Nephron progenitor cell (in vitro differentiated cells): ENCODE results near the gene CSTA.

ENCODE experiments used
- DNase-seq: peaks from one replicate; pipeline ENCODE4 v3.0.0; 2021
- H3K27ac Mint-ChIP-seq: 2 replicates; pipeline ENCODE4 v1.8.0; 2021; ENCODE audit warnings: mild to moderate bottlenecking, moderate library complexity, mixed read lengths
- H3K27me3 Mint-ChIP-seq: 2 replicates; pipeline ENCODE4 v1.8.0; 2021; ENCODE audit warnings: mild to moderate bottlenecking, low read depth, mixed read lengths; ENCODE audit not compliant: poor library complexity
- H3K36me3 Mint-ChIP-seq: 2 replicates; pipeline ENCODE4 v1.8.0; 2021; ENCODE audit warnings: low read depth, mixed read lengths
- H3K4me1 Mint-ChIP-seq: 2 replicates; pipeline ENCODE4 v1.8.0; 2021; ENCODE audit warnings: mixed read lengths
- H3K4me3 Mint-ChIP-seq: 2 replicates; pipeline ENCODE4 v1.8.0; 2021; ENCODE audit warnings: mild to moderate bottlenecking, moderate library complexity, mixed read lengths
- H3K9me3 Mint-ChIP-seq: 2 replicates; pipeline ENCODE4 v1.8.0; 2021; ENCODE audit warnings: mild to moderate bottlenecking, moderate library complexity, mixed read lengths
- TF ChIP-seq, protein P1 (sequence below): fragments of 200-600 bp; sonication (generic); IDR thresholded peaks from 2 replicates; pipeline ENCODE4 v1.5.0; 2021; ENCODE audit warnings: antibody characterized with exemption

Gene CSTA

DNA sequence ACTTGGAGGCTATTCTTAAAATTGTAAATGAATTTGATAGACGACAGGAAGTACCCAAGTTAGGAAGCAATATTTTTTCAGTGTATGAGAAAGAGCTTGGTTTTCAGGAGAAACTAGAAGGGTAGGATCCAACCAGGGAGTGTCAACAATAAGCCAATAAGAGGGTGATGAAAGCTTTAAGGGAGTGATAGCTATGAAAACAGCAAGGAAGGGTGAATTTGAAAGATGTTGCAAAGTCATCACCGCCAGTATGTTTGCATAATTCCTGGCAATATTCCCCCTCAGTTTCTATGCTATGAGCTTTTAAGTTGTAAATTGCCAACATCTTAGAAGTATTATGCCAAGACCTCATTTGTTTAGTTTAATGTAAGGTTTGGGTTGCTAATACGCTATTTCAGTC is 11.8 kb upstream of the CSTA start:
- Mint-ChIP-seq H3K27me3 (peaks cover 19% of the 10 kb centered on the region), H3K27ac (no peak overlapping the region), H3K36me3 (peaks cover 3% of the 10 kb centered on the region), H3K4me1 (no peaks in the 10 kb centered on the region), H3K4me3 (no peak overlapping the region), H3K9me3 (peaks cover 4% of the 10 kb centered on the region)
- TF ChIP-seq, protein P1, sequence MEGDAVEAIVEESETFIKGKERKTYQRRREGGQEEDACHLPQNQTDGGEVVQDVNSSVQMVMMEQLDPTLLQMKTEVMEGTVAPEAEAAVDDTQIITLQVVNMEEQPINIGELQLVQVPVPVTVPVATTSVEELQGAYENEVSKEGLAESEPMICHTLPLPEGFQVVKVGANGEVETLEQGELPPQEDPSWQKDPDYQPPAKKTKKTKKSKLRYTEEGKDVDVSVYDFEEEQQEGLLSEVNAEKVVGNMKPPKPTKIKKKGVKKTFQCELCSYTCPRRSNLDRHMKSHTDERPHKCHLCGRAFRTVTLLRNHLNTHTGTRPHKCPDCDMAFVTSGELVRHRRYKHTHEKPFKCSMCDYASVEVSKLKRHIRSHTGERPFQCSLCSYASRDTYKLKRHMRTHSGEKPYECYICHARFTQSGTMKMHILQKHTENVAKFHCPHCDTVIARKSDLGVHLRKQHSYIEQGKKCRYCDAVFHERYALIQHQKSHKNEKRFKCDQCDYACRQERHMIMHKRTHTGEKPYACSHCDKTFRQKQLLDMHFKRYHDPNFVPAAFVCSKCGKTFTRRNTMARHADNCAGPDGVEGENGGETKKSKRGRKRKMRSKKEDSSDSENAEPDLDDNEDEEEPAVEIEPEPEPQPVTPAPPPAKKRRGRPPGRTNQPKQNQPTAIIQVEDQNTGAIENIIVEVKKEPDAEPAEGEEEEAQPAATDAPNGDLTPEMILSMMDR, result no peak
- no peak for DNase-seq

DNA sequence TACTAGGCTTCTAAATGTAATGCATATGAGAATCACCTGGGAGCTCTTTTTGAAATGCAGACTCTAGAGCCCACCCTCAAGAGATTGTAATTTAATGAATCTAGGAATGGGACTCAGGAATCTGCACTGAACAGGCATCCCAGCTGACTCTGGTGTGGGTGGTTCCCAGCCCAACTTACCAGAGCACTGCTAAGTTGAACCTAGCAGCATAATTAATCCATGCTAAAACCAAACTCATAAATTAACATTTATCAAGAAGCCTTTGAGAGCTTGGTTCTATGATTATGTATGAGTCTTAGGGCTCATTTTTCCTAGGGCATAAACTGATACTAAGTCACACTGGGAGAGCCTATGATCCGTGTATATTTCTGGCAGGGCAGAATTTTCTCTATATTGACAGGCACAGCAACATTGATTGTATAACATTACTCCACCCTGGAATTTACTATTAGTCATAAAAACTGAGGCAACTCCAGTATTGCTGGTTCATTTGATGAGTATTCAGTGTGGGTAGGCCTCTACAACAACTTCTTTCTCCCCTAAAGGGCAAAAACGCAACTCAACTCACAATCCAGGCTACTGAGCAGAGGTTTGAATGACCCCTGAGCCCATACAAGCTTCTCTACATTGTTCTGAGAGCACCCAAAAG is 10.7 kb upstream of the CSTA start:
- Mint-ChIP-seq H3K4me1 (no peaks in the 10 kb centered on the region), H3K27ac (no peak overlapping the region), H3K9me3 (peaks cover 10% of the 10 kb centered on the region), H3K27me3 (peaks cover 14% of the 10 kb centered on the region), H3K36me3 (peaks cover 4% of the 10 kb centered on the region), H3K4me3 (no peak overlapping the region)
- no peak for DNase-seq
- TF ChIP-seq, protein P1, result no peak

DNA sequence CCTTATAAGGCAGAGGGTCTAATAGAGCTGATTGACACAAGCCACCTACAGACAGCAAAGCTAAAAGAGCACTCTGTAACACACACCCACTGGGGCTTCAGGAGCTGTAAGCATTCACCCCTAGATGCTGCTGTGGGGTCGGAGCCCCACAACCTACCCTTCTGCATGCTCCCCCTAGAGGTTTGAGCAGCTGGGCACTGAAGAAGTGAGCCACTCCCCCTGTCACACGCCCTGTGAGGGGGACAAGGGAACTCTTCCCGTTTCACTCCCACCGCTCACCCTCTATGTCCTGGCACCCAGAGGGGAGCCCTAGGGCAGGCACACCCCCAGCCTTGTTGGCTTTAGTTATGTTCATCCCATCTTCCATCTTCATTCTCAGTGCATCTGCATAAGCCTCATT is 9.4 kb upstream of the CSTA start:
- H3K9me3 Mint-ChIP-seq, result peaks cover 20% of the 10 kb centered on the region
- H3K27me3 Mint-ChIP-seq, result peaks cover 14% of the 10 kb centered on the region
- H3K4me3 Mint-ChIP-seq, result no peak overlapping the region
- peaks cover 4% of the 10 kb centered on the region for H3K36me3 Mint-ChIP-seq
- no peak for DNase-seq
- H3K27ac Mint-ChIP-seq, result no peak overlapping the region
- H3K4me1 Mint-ChIP-seq, result no peaks in the 10 kb centered on the region
- TF ChIP-seq, protein P1, result no peak

DNA sequence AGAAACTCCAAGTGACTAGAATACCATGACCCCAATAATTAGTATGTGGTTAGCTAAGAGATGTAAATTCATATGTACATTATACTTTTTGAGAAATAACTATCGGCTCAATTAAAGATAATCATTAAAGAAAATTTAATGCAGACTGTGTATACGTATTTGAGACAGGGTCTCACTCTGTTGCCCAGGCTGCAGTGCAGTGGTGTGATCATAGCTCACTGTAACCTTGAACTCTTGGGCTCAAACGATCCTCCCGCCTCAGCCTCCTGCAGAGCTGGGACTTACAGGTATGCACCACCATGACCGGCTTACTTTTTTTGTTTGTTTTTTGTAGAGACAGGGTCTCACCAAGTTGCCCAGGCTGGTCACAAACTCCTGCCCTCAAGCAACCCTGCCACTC is 8.7 kb upstream of the CSTA start:
- Mint-ChIP-seq H3K4me1 (no peaks in the 10 kb centered on the region), H3K4me3 (no peak overlapping the region), H3K27ac (no peak overlapping the region), H3K27me3 (peaks cover 14% of the 10 kb centered on the region), H3K9me3 (peaks cover 20% of the 10 kb centered on the region), H3K36me3 (peaks cover 4% of the 10 kb centered on the region)
- DNase-seq, result no peak
- TF ChIP-seq, protein P1, result no peak

DNA sequence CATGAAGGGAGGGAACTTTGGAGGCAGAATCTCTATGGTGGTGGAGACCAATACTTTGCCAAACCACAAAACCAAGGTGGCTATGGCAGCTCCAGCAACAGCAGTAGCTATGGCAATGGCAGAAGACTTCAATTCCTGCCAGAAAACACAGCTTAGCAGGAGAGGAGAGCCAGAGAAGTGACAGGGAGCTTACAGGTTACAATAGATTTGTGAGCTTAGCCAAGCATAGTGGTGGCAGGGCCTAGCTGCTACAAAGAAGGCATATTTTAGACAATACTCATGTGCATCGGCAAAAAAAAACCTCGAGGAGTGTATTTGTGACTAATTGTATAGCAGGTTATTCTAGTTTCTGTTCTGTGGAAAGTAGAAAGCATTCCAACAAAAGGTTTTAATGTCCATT is 6.4 kb upstream of the CSTA start:
- TF ChIP-seq, protein P1, result no peak
- Mint-ChIP-seq H3K4me1 (no peaks in the 10 kb centered on the region), H3K27me3 (peaks cover 11% of the 10 kb centered on the region), H3K9me3 (peaks cover 20% of the 10 kb centered on the region), H3K4me3 (no peak overlapping the region), H3K27ac (no peak overlapping the region), H3K36me3 (peaks cover 4% of the 10 kb centered on the region)
- DNase-seq, result no peak
